DMS153 treated with DMSO at 0.1 percent for 48 hours (cell line): Measurements from ENCODE around the gene COBL.

ENCODE experiments used
- DNase-seq: peaks from one replicate; lab custom pipeline; 2025; ENCODE audit not compliant: unreplicated experiment; lab: John Stamatoyannopoulos, UW

COBL gene

GRCh38 chr7:51082096-51082840 lies 234.3 kb downstream of the COBL start:
- no peak for DNase-seq

GRCh38 chr7:51081270-51081890 lies 235.2 kb downstream of the COBL start:
- DNase-seq = no peak

GRCh38 chr7:51080622-51081269 lies 235.9 kb downstream of the COBL start:
- DNase-seq = no peak

GRCh38 chr7:51080216-51080615 lies 236.4 kb downstream of the COBL start:
- DNase-seq = no peak

GRCh38 chr7:51079494-51079893 lies 237.1 kb downstream of the COBL start:
- DNase-seq = peak; percentile 38

- DNase-seq = no peak
These were observed 238.0 kb downstream of the COBL start for GRCh38 chr7:51078653-51079052.

- DNase-seq = no peak
These were observed 238.6 kb downstream of the COBL start for GRCh38 chr7:51077987-51078370.

- DNase-seq = no peak
These were observed 239.2 kb downstream of the COBL start for GRCh38 chr7:51077316-51077986.

- no peak for DNase-seq
These were observed 240.7 kb downstream of the COBL start for GRCh38 chr7:51075681-51076580.

- no peak for DNase-seq
These were observed 243.4 kb downstream of the COBL start for GRCh38 chr7:51073171-51073570.

- no peak for DNase-seq
These were observed 244.3 kb downstream of the COBL start for GRCh38 chr7:51072281-51072680.

- no peak for DNase-seq
These were observed 245.2 kb downstream of the COBL start for GRCh38 chr7:51071427-51071826.

- no peak for DNase-seq
These were observed 246.5 kb downstream of the COBL start for GRCh38 chr7:51070151-51070550.

GRCh38 chr7:51069411-51070083 lies 247.1 kb downstream of the COBL start:
- peak; percentile 20 for DNase-seq

- DNase-seq = no peak
These were observed 248.2 kb downstream of the COBL start for GRCh38 chr7:51068401-51068800.

- peak; percentile 71 for DNase-seq
These were observed 248.9 kb downstream of the COBL start for GRCh38 chr7:51067757-51068156.

GRCh38 chr7:51067258-51067657 lies 249.4 kb downstream of the COBL start:
- no peak for DNase-seq

- no peak for DNase-seq
These were observed 250.2 kb downstream of the COBL start for GRCh38 chr7:51066405-51066882.

- DNase-seq = no peak
These were observed 250.8 kb downstream of the COBL start for GRCh38 chr7:51065766-51066165.

GRCh38 chr7:51064688-51065087 lies 251.9 kb downstream of the COBL start:
- DNase-seq = no peak
